Measurements from ENCODE around the gene RAET1E. TPM values are rescaled to one million over a fixed set of nuclear protein-coding genes. Genes with fewer than 3 reads are reported as not detected.
A peak's percentile ranks its signal among the peaks of the same experiment; 100 is the strongest.

RAET1E gene
- total RNA-seq, 2 experiments from 2014 or later, result not detected

DNA sequence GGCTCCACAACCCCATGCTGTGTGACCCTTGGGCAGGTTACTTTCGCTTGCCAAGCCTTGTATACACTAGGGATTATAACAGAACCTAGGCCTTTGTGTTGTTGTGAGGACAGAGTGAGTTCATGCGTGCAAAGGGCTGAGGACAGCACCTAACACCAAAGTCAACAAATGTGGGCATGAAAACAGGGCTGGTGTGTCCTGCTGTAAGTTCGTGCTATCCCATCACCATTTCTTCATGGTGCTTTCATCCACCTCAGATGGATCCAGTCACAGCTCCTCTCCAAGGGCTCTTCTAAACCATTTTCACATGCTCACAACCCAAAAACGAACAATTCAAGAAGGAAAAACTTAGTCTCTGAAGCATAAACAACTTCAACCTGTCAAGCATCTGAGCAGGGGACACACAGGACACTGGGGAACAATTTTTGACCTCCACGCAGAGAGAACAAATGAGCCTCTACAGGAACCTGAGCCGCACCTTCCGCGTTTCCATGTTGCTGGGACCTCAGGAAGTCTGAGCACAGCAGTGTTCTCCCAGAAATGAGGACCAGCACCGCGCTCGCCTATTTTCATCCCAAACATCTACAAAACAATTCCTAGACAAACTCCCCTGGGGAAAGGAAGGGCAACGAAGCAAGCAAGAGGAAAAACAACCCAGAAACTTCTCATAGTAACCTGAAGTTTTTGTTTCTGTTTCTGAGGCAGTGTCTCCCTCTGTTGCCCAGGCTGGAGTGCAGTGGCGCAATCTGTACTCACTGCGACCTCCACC, 36.9 kb downstream of the RAET1E start:
- H3K27ac ChIP-seq (ENCODE audit: low read depth in 1 of 2, low read length in 2 of 2), result no peak overlapping the region
- ATAC-seq (ENCODE audit: poor library complexity) (no peak), DNase-seq (no peak)
- peaks cover 5% of the 10 kb centered on the region for H3K4me1 Mint-ChIP-seq (ENCODE audit: low read depth)
- TF ChIP-seq, protein P1, sequence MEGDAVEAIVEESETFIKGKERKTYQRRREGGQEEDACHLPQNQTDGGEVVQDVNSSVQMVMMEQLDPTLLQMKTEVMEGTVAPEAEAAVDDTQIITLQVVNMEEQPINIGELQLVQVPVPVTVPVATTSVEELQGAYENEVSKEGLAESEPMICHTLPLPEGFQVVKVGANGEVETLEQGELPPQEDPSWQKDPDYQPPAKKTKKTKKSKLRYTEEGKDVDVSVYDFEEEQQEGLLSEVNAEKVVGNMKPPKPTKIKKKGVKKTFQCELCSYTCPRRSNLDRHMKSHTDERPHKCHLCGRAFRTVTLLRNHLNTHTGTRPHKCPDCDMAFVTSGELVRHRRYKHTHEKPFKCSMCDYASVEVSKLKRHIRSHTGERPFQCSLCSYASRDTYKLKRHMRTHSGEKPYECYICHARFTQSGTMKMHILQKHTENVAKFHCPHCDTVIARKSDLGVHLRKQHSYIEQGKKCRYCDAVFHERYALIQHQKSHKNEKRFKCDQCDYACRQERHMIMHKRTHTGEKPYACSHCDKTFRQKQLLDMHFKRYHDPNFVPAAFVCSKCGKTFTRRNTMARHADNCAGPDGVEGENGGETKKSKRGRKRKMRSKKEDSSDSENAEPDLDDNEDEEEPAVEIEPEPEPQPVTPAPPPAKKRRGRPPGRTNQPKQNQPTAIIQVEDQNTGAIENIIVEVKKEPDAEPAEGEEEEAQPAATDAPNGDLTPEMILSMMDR (IDR thresholded peaks at IDR 0.05), result no peak
- H3K9me3 Mint-ChIP-seq, result no peaks in the 10 kb centered on the region
- POLR2A ChIA-PET, result no interaction called here
- H3K27ac Mint-ChIP-seq, result no peak overlapping the region
- no peaks in the 10 kb centered on the region for H3K9me3 ChIP-seq (ENCODE audit: control insufficient read depth in 1 of 2, insufficient read depth in 1 of 2, low read length in 2 of 2)
- peak overlapping the region; percentile 37 for H3K4me3 Mint-ChIP-seq
- H3K4me3 ChIP-seq (ENCODE audit: low read length), result no peak overlapping the region
- CTCF ChIA-PET, result no interaction called here
- H3K27me3 Mint-ChIP-seq, result peaks cover 30% of the 10 kb centered on the region
- H3K27me3 ChIP-seq (ENCODE audit: control insufficient read depth in 1 of 2, insufficient read depth in 2 of 2, low read length in 2 of 2), result peaks cover 0 to 3% of the 10 kb centered on the region in 2 experiments
- H3K36me3 Mint-ChIP-seq (ENCODE audit: low read depth), result no peaks in the 10 kb centered on the region
- H3K36me3 ChIP-seq (ENCODE audit: insufficient read depth, low read length), result no peaks in the 10 kb centered on the region
- H3K4me1 ChIP-seq (ENCODE audit: insufficient read depth, low read length), result peaks cover 18% of the 10 kb centered on the region
- intact Hi-C loops (cut with DNase I, micrococcal nuclease), result loop anchor here in 1 of 2 experiments (5.0 to 10.0 kb wide), 3 partner anchors 106 to 294 kb away; partner anchors contain the start of genes GINM1 and KATNA1

DNA sequence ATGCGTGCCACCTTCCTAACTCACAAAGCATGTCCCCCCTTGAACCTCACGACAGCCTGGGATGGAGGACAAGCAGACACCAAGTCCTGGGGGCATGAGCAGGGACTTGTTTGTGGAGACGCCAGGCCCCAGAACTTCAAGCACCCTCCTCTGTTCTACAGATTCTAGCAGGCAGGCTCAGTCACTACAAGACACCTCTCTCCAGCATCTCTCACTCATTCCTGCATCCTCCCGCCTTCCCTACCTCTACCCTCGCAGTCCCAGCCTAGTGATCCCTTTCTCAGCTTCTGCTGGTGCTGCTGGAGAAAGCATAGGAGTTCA, 37.4 kb downstream of the RAET1E start:
- peaks cover 30% of the 10 kb centered on the region for H3K27me3 Mint-ChIP-seq
- ATAC-seq (ENCODE audit: poor library complexity) (no peak), DNase-seq (no peak)
- no peaks in the 10 kb centered on the region for H3K36me3 Mint-ChIP-seq (ENCODE audit: low read depth)
- Histone ChIP-seq H3K4me3 (ENCODE audit: low read length) (no peak overlapping the region), H3K27me3 (ENCODE audit: control insufficient read depth in 1 of 2, insufficient read depth in 2 of 2, low read length in 2 of 2) (peaks cover 0 to 3% of the 10 kb centered on the region in 2 experiments), H3K4me1 (ENCODE audit: insufficient read depth, low read length) (peaks cover 18% of the 10 kb centered on the region), H3K36me3 (ENCODE audit: insufficient read depth, low read length) (no peaks in the 10 kb centered on the region), H3K27ac (ENCODE audit: low read depth in 1 of 2, low read length in 2 of 2) (no peak overlapping the region), H3K9me3 (ENCODE audit: control insufficient read depth in 1 of 2, insufficient read depth in 1 of 2, low read length in 2 of 2) (no peaks in the 10 kb centered on the region)
- H3K9me3 Mint-ChIP-seq, result no peaks in the 10 kb centered on the region
- H3K4me3 Mint-ChIP-seq, result no peak overlapping the region
- H3K4me1 Mint-ChIP-seq (ENCODE audit: low read depth), result peaks cover 5% of the 10 kb centered on the region
- no peak overlapping the region for H3K27ac Mint-ChIP-seq
- intact Hi-C loops (cut with DNase I, micrococcal nuclease), result loop anchor here in 1 of 2 experiments (5.0 to 10.0 kb wide), 3 partner anchors 106 to 293 kb away; partner anchors contain the start of genes GINM1 and KATNA1
- POLR2A ChIA-PET, result no interaction called here
- CTCF ChIA-PET, result no interaction called here
- TF ChIP-seq, protein P1 (IDR thresholded peaks at IDR 0.05), result no peak

DNA sequence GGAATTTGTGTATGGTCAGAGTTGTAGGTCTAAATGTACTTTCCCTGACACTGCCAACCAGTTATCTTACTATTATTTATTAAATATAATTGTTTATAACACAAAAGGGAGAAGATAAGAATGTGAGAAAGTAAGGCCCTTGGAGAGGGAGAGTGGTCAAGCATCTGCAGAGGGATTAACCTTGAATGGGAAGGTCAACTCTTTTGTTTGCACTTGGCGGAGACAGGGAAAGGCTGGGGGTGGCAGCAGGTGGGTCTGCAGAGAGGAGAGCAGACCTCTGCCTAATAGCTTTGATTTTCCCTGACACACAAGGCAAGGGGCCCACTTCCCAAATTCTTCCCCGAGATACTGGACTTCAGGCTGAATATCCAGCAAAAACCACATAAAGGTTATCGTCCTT, 38.0 kb downstream of the RAET1E start:
- Histone ChIP-seq H3K27me3 (ENCODE audit: control insufficient read depth in 1 of 2, insufficient read depth in 2 of 2, low read length in 2 of 2) (peaks cover 0 to 3% of the 10 kb centered on the region in 2 experiments), H3K4me1 (ENCODE audit: insufficient read depth, low read length) (peaks cover 18% of the 10 kb centered on the region), H3K36me3 (ENCODE audit: insufficient read depth, low read length) (no peaks in the 10 kb centered on the region), H3K27ac (ENCODE audit: low read depth in 1 of 2, low read length in 2 of 2) (no peak overlapping the region), H3K4me3 (ENCODE audit: low read length) (no peak overlapping the region), H3K9me3 (ENCODE audit: control insufficient read depth in 1 of 2, insufficient read depth in 1 of 2, low read length in 2 of 2) (no peaks in the 10 kb centered on the region)
- Mint-ChIP-seq H3K27ac (no peak overlapping the region), H3K36me3 (ENCODE audit: low read depth) (no peaks in the 10 kb centered on the region), H3K4me3 (no peak overlapping the region), H3K4me1 (ENCODE audit: low read depth) (peaks cover 5% of the 10 kb centered on the region), H3K9me3 (no peaks in the 10 kb centered on the region), H3K27me3 (peaks cover 30% of the 10 kb centered on the region)
- ChIA-PET POLR2A (no interaction called here), CTCF (no interaction called here)
- ATAC-seq (ENCODE audit: poor library complexity) (no peak), DNase-seq (no peak)
- TF ChIP-seq, protein P1 (IDR thresholded peaks at IDR 0.05), result no peak
- intact Hi-C loops (cut with DNase I, micrococcal nuclease), result loop anchor here in 1 of 2 experiments (5.0 to 10.0 kb wide), 3 partner anchors 105 to 293 kb away; partner anchors contain the start of genes GINM1 and KATNA1
